Measurements from ENCODE around the gene ZPR1.

ZPR1 gene

GRCh38 chr11:116792144-116792868 lies 4.5 kb upstream of the ZPR1 start:
- H3K9me3 Mint-ChIP-seq, result no peaks in the 10 kb centered on the region
- H3K4me1 Mint-ChIP-seq (ENCODE audit: low read depth), result peaks cover 27% of the 10 kb centered on the region
- H3K27ac Mint-ChIP-seq, result no peak overlapping the region
- no peak overlapping the region for H3K4me3 Mint-ChIP-seq
- H3K27me3 Mint-ChIP-seq, result peaks cover 15% of the 10 kb centered on the region
- peaks cover 10% of the 10 kb centered on the region for H3K36me3 Mint-ChIP-seq (ENCODE audit: low read depth)
- intact Hi-C loops (cut with micrococcal nuclease), result loop anchor here (5.0 kb wide), 1 partner anchor 45 kb away; the partner anchor contains the start of gene APOA1

DNA sequence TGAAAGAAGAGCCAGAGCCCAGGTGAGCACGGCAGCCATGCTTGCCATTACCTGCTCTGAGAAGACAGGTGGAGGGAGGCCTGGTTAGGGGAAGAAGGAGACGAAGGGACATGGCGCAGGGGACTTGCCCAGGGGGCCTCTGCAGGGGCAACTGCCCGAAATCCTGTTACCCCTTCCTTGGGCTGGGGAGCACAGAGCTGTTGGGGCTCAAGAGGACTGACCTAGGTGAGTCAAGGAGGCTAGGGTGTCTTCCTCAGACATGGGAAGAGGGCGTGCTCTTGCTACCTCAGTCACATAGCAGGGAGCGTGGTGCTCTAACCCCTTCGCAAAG lies 4.0 kb upstream of the ZPR1 start, which contains the start of gene APOA5:
APOA5 (minus strand) TSS at position 67 of the 331 bp plus-strand sequence; CDS start at position 48, 19 bp downstream.
- intact Hi-C loops (cut with micrococcal nuclease), result loop anchor here (2.0 to 5.0 kb wide), 2 partner anchors 46 to 315 kb away; partner anchors contain the start of gene APOA1
- Mint-ChIP-seq H3K36me3 (ENCODE audit: low read depth) (peaks cover 15% of the 10 kb centered on the region), H3K4me3 (no peak within 1 kb of the TSS), H3K9me3 (no peaks in the 10 kb centered on the region), H3K27ac (no peak within 1 kb of the TSS), H3K4me1 (ENCODE audit: low read depth) (peaks cover 32% of the 10 kb centered on the region), H3K27me3 (peaks cover 15% of the 10 kb centered on the region)

- H3K4me1 Mint-ChIP-seq (ENCODE audit: low read depth), result peaks cover 38% of the 10 kb centered on the region
- no peak overlapping the region for H3K4me3 Mint-ChIP-seq
- peaks cover 15% of the 10 kb centered on the region for H3K27me3 Mint-ChIP-seq
- intact Hi-C loops (cut with micrococcal nuclease), result loop anchor here (2.0 to 5.0 kb wide), 2 partner anchors 46 to 316 kb away; partner anchors contain the start of gene APOA1
- no peaks in the 10 kb centered on the region for H3K9me3 Mint-ChIP-seq
- peaks cover 15% of the 10 kb centered on the region for H3K36me3 Mint-ChIP-seq (ENCODE audit: low read depth)
- H3K27ac Mint-ChIP-seq, result no peak overlapping the region
Measured at GRCh38 chr11:116791002-116791812, 3.4 kb upstream of the ZPR1 start.

GRCh38 chr11:116790167-116791001 lies 2.6 kb upstream of the ZPR1 start:
- intact Hi-C loops (cut with micrococcal nuclease), result loop anchor here (2.0 to 5.0 kb wide), 2 partner anchors 47 to 316 kb away; partner anchors contain the start of gene APOA1
- peaks cover 23% of the 10 kb centered on the region for H3K36me3 Mint-ChIP-seq (ENCODE audit: low read depth)
- H3K27me3 Mint-ChIP-seq, result peaks cover 15% of the 10 kb centered on the region
- H3K27ac Mint-ChIP-seq, result no peak overlapping the region
- H3K4me3 Mint-ChIP-seq, result no peak overlapping the region
- peaks cover 39% of the 10 kb centered on the region for H3K4me1 Mint-ChIP-seq (ENCODE audit: low read depth)
- H3K9me3 Mint-ChIP-seq, result no peaks in the 10 kb centered on the region

GRCh38 chr11:116788975-116789374 lies 1.2 kb upstream of the ZPR1 start:
- H3K4me3 Mint-ChIP-seq, result no peak overlapping the region
- intact Hi-C loops (cut with micrococcal nuclease), result loop anchor here (1.0 to 5.0 kb wide), 2 partner anchors 16 to 443 kb away; partner anchors contain the start of genes PCSK7 and RNF214
- peaks cover 48% of the 10 kb centered on the region for H3K4me1 Mint-ChIP-seq (ENCODE audit: low read depth)

GRCh38 chr11:116788534-116788933 lies 711 bp upstream of the ZPR1 start:
- H3K4me1 Mint-ChIP-seq (ENCODE audit: low read depth), result peaks cover 48% of the 10 kb centered on the region
- peaks cover 42% of the 10 kb centered on the region for H3K36me3 Mint-ChIP-seq (ENCODE audit: low read depth)
- no peaks in the 10 kb centered on the region for H3K9me3 Mint-ChIP-seq
- H3K27ac Mint-ChIP-seq, result peak overlapping the region; percentile 98
- intact Hi-C loops (cut with micrococcal nuclease), result loop anchor here (1.0 to 5.0 kb wide), 2 partner anchors 15 to 444 kb away; partner anchors contain the start of genes PCSK7 and RNF214
- peaks cover 13% of the 10 kb centered on the region for H3K27me3 Mint-ChIP-seq
- peak overlapping the region; percentile 82 for H3K4me3 Mint-ChIP-seq

More at GRCh38 chr11:116788975-116789374, 1.2 kb upstream of the ZPR1 start:
- peaks cover 13% of the 10 kb centered on the region for H3K27me3 Mint-ChIP-seq
- peak overlapping the region; percentile 98 for H3K27ac Mint-ChIP-seq
- H3K36me3 Mint-ChIP-seq (ENCODE audit: low read depth), result peaks cover 37% of the 10 kb centered on the region
- H3K9me3 Mint-ChIP-seq, result no peaks in the 10 kb centered on the region

GRCh38 chr11:116787436-116787785 lies 412 bp downstream of the ZPR1 start:
- peaks cover 43% of the 10 kb centered on the region for H3K4me1 Mint-ChIP-seq (ENCODE audit: low read depth)
- H3K27me3 Mint-ChIP-seq, result peaks cover 13% of the 10 kb centered on the region

GRCh38 chr11:116786966-116787365 lies 857 bp downstream of the ZPR1 start:
- H3K27ac Mint-ChIP-seq, result peak overlapping the region; percentile 98
- H3K36me3 Mint-ChIP-seq (ENCODE audit: low read depth), result peaks cover 57% of the 10 kb centered on the region
- H3K4me3 Mint-ChIP-seq, result peak overlapping the region; percentile 82
- H3K27me3 Mint-ChIP-seq, result peaks cover 13% of the 10 kb centered on the region
- H3K9me3 Mint-ChIP-seq, result no peaks in the 10 kb centered on the region
- intact Hi-C loops (cut with micrococcal nuclease), result loop anchor here (5.0 kb wide), 1 partner anchor 445 kb away; the partner anchor contains the start of genes PCSK7 and RNF214
- H3K4me1 Mint-ChIP-seq (ENCODE audit: low read depth), result peaks cover 43% of the 10 kb centered on the region

More at GRCh38 chr11:116787436-116787785, 412 bp downstream of the ZPR1 start:
- Mint-ChIP-seq H3K27ac (peak overlapping the region; percentile 98), H3K36me3 (ENCODE audit: low read depth) (peaks cover 53% of the 10 kb centered on the region), H3K4me3 (peak overlapping the region; percentile 82), H3K9me3 (no peaks in the 10 kb centered on the region)
- intact Hi-C loops (cut with micrococcal nuclease), result loop anchor here (5.0 kb wide), 1 partner anchor 445 kb away; the partner anchor contains the start of genes PCSK7 and RNF214

DNA sequence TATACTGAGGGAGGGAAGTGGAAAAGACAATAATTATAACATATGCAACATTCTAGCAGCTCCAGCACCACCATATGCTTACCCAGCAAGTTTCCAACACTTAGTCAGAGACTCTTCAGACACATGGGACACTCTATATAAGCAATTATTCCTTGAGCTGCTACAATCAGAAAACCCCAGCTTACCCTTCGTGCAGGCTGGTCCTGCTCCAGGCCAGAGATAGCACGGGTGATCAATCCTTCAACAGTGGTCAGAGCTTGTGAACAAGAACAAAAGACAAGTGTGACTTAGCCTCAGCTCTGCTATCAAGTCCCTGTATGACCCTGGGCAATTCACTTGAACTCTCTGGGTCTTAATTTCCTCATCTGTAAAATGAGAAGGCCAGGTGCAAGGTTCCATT lies 1.5 kb downstream of the ZPR1 start:
- peaks cover 13% of the 10 kb centered on the region for H3K27me3 Mint-ChIP-seq
- peaks cover 39% of the 10 kb centered on the region for H3K4me1 Mint-ChIP-seq (ENCODE audit: low read depth)
- H3K9me3 Mint-ChIP-seq, result no peaks in the 10 kb centered on the region
- H3K36me3 Mint-ChIP-seq (ENCODE audit: low read depth), result peaks cover 64% of the 10 kb centered on the region
- intact Hi-C loops (cut with micrococcal nuclease), result loop anchor here (5.0 kb wide), 1 partner anchor 446 kb away; the partner anchor contains the start of genes PCSK7 and RNF214
- H3K27ac Mint-ChIP-seq, result no peak overlapping the region
- no peak overlapping the region for H3K4me3 Mint-ChIP-seq

GRCh38 chr11:116782728-116783127 lies 5.1 kb downstream of the ZPR1 start:
- no peaks in the 10 kb centered on the region for H3K27me3 Mint-ChIP-seq
- H3K27ac Mint-ChIP-seq, result no peak overlapping the region
- intact Hi-C loops (cut with micrococcal nuclease), result no loop called here
- H3K4me3 Mint-ChIP-seq, result no peak overlapping the region
- H3K4me1 Mint-ChIP-seq (ENCODE audit: low read depth), result peaks cover 25% of the 10 kb centered on the region
- peaks cover 90% of the 10 kb centered on the region for H3K36me3 Mint-ChIP-seq (ENCODE audit: low read depth)
- no peaks in the 10 kb centered on the region for H3K9me3 Mint-ChIP-seq

- Mint-ChIP-seq H3K4me1 (ENCODE audit: low read depth) (peaks cover 28% of the 10 kb centered on the region), H3K27ac (no peak overlapping the region), H3K36me3 (ENCODE audit: low read depth) (peaks cover 78% of the 10 kb centered on the region), H3K9me3 (no peaks in the 10 kb centered on the region), H3K27me3 (no peaks in the 10 kb centered on the region), H3K4me3 (no peak overlapping the region)
- intact Hi-C loops (cut with micrococcal nuclease), result no loop called here
Measured at GRCh38 chr11:116778556-116778955, 9.3 kb downstream of the ZPR1 start.

DNA sequence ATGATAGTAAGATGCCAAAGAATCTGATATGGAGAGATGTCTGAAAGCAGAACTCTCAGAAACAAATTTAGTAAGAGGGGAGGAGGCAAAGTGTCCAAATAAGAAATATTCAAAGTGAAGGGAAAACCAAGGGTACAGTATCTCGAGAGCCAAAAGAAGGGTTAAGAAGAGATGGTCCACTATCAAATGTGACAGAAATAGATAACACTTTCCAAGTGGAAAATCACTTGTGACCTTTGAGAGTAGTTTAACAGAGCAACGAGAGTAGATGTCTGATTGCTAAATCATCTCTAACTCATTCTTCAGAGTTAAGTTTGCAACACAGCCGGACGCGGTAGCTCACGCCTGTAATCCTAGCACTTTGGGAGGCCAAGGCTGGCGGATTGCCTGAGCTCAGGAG lies 10.8 kb downstream of the ZPR1 start:
- Mint-ChIP-seq H3K4me3 (no peak overlapping the region), H3K27ac (no peak overlapping the region), H3K36me3 (ENCODE audit: low read depth) (peaks cover 72% of the 10 kb centered on the region), H3K27me3 (no peaks in the 10 kb centered on the region), H3K4me1 (ENCODE audit: low read depth) (peaks cover 29% of the 10 kb centered on the region), H3K9me3 (no peaks in the 10 kb centered on the region)
- intact Hi-C loops (cut with micrococcal nuclease), result no loop called here

DNA sequence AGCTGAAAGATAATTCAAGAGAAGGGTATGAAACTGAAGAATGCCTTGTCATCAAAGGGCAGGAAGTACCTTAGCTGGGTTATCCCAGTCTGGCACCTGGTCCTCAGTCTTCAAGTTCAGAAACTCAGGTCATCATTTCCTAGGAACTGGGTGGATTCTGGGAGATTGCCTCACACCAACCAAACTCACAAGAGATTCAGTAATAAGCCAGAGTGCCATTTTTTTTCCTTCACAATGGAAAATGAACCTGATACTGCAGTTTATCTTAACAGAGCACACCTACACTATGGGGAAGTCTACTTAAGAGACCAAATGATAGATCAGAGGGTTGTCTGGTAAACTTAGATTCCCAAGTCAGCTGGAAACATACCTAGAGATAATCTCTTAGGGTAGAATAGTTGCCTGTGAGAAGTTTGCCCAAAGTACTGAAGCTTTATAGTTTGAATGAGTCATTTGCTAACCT lies 11.3 kb downstream of the ZPR1 start:
- H3K27ac Mint-ChIP-seq, result no peak overlapping the region
- intact Hi-C loops (cut with micrococcal nuclease), result no loop called here
- peaks cover 34% of the 10 kb centered on the region for H3K4me1 Mint-ChIP-seq (ENCODE audit: low read depth)
- no peaks in the 10 kb centered on the region for H3K27me3 Mint-ChIP-seq
- H3K9me3 Mint-ChIP-seq, result no peaks in the 10 kb centered on the region
- H3K36me3 Mint-ChIP-seq (ENCODE audit: low read depth), result peaks cover 67% of the 10 kb centered on the region
- H3K4me3 Mint-ChIP-seq, result no peak overlapping the region

Data from dendritic cell treated with granulocyte-macrophage colony-stimulating factor and Interleukin-4, amounts not matched to agents 40 ng/mL and 50 ng/mL, for 4 days (primary cell).